ENCODE measurements around the gene DNAJC15. TPM values are rescaled to one million over a fixed set of nuclear protein-coding genes. Genes with fewer than 3 reads are reported as not detected.
"Not testable (repeated sequence)": the region's sequence is repeated elsewhere in the genome, so short reads cannot be mapped to it uniquely, and the experiment has no call there.

The DNAJC15 gene
- total RNA-seq, 1 experiment from 2014 or later = 2.4 TPM

DNA sequence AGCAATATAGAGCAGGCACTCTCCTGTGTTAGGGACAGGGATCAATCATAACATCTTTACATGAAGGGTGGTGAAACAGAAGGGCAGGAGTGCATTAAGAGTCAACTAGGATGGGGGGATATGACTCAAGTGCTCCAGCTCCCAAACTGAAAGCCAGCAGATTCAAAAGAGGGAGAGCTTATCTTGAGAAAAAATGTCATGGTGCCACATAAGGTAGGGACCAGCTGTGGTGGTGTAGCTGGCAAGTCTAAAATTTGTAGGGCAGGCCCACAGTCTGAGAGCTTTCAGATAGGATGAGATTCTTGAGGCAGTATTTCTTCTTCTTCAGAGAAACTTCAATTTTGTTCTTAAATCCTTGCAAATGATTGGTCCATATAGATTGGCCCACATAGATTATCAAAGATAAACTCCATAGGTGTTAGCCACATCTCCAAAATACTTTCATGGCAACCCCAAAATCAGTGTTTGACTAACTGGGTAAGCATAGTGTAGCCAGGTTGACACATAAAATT, 19.1 kb downstream of the DNAJC15 start:
- TF ChIP-seq EZH2 (IDR thresholded peaks at IDR 0.05; ENCODE audit: borderline replicate concordance, low read depth, low read length, poor library complexity, severe bottlenecking) = no peak
- no peaks in the 10 kb centered on the region for H3K9me3 ChIP-seq (ENCODE audit: low read depth, low read length, poor library complexity, severe bottlenecking)
- ChIA-PET CTCF (no interaction called here), POLR2A (ENCODE audit: low non-redundant PET) (no interaction called here)
- H3K27ac ChIP-seq (ENCODE audit: low read depth, low read length, poor library complexity, severe bottlenecking) = no peak overlapping the region
- intact Hi-C loops (cut with micrococcal nuclease; ENCODE audit: unreplicated experiment) = no loop called here
- no peak overlapping the region for H3K4me3 ChIP-seq (ENCODE audit: low read depth, low read length, poor library complexity, severe bottlenecking)
- no TSS peak for BruUV-seq (replicated peaks)
- no peaks in the 10 kb centered on the region for H3K36me3 ChIP-seq (ENCODE audit: insufficient read depth, low read length, poor library complexity, severe bottlenecking)
- no peaks in the 10 kb centered on the region for H3K27me3 ChIP-seq (replicated peaks; ENCODE audit: insufficient read depth, low read depth, low read length, poor library complexity)
- no peak for DNase-seq (ENCODE audit: low spot score)
- no peaks in the 10 kb centered on the region for H3K4me1 ChIP-seq (ENCODE audit: insufficient read depth, low read length, poor library complexity, severe bottlenecking)

DNA sequence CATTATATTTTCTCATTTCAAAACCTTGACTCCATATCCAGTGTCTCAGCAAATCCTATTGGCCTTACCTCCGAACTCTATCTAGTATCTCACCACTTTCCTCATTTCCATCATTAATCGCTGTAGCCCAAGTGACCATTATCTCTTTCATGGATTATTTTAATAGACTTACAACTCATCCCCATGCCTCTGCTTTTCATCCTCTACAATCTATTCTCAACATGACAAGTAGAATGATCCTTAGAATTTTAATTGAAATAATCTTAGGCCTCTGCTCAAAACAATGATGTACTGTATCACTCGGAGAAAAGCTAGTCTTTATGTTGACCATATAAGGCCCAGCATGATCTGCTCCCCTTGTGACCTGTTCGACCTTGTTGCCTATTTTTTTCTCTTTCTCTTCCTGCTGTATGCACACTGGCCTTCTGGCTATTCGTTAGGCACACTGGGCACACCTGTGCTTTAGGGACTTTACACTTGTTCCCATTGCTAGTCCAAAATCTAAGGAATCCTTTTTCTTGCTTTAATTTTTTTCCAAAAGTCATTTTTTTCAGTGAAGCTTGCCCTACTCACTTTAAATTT, 21.4 kb downstream of the DNAJC15 start:
- ChIA-PET POLR2A (ENCODE audit: low non-redundant PET) (no interaction called here), CTCF (no interaction called here)
- no peak for DNase-seq (ENCODE audit: low spot score)
- H3K27me3 ChIP-seq (replicated peaks; ENCODE audit: insufficient read depth, low read depth, low read length, poor library complexity) = no peaks in the 10 kb centered on the region
- H3K9me3 ChIP-seq (ENCODE audit: low read depth, low read length, poor library complexity, severe bottlenecking) = no peaks in the 10 kb centered on the region
- no peaks in the 10 kb centered on the region for H3K4me1 ChIP-seq (ENCODE audit: insufficient read depth, low read length, poor library complexity, severe bottlenecking)
- H3K27ac ChIP-seq (ENCODE audit: low read depth, low read length, poor library complexity, severe bottlenecking) = no peak overlapping the region
- intact Hi-C loops (cut with micrococcal nuclease; ENCODE audit: unreplicated experiment) = no loop called here
- TF ChIP-seq EZH2 (IDR thresholded peaks at IDR 0.05; ENCODE audit: borderline replicate concordance, low read depth, low read length, poor library complexity, severe bottlenecking) = no peak
- TF ChIP-seq, protein P1, sequence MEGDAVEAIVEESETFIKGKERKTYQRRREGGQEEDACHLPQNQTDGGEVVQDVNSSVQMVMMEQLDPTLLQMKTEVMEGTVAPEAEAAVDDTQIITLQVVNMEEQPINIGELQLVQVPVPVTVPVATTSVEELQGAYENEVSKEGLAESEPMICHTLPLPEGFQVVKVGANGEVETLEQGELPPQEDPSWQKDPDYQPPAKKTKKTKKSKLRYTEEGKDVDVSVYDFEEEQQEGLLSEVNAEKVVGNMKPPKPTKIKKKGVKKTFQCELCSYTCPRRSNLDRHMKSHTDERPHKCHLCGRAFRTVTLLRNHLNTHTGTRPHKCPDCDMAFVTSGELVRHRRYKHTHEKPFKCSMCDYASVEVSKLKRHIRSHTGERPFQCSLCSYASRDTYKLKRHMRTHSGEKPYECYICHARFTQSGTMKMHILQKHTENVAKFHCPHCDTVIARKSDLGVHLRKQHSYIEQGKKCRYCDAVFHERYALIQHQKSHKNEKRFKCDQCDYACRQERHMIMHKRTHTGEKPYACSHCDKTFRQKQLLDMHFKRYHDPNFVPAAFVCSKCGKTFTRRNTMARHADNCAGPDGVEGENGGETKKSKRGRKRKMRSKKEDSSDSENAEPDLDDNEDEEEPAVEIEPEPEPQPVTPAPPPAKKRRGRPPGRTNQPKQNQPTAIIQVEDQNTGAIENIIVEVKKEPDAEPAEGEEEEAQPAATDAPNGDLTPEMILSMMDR (conservative IDR thresholded peaks at IDR 0.05; ENCODE audit: low read depth, low read length) = no peak
- H3K4me3 ChIP-seq (ENCODE audit: low read depth, low read length, poor library complexity, severe bottlenecking) = no peak overlapping the region
- no peaks in the 10 kb centered on the region for H3K36me3 ChIP-seq (ENCODE audit: insufficient read depth, low read length, poor library complexity, severe bottlenecking)
- no TSS peak for BruUV-seq (replicated peaks)

- intact Hi-C loops (cut with micrococcal nuclease; ENCODE audit: unreplicated experiment); H3K4me1 ChIP-seq (ENCODE audit: insufficient read depth, low read length, poor library complexity, severe bottlenecking); H3K27me3 ChIP-seq (replicated peaks; ENCODE audit: insufficient read depth, low read depth, low read length, poor library complexity); H3K27ac ChIP-seq (ENCODE audit: low read depth, low read length, poor library complexity, severe bottlenecking); H3K36me3 ChIP-seq (ENCODE audit: insufficient read depth, low read length, poor library complexity, severe bottlenecking); DNase-seq (ENCODE audit: low spot score); BruUV-seq (replicated peaks); H3K9me3 ChIP-seq (ENCODE audit: low read depth, low read length, poor library complexity, severe bottlenecking); POLR2A ChIA-PET (ENCODE audit: low non-redundant PET); CTCF ChIA-PET; H3K4me3 ChIP-seq (ENCODE audit: low read depth, low read length, poor library complexity, severe bottlenecking): not testable (repeated sequence)
Observed at GRCh38 chr13:43045302-43045773, 22.0 kb downstream of the DNAJC15 start.

DNA sequence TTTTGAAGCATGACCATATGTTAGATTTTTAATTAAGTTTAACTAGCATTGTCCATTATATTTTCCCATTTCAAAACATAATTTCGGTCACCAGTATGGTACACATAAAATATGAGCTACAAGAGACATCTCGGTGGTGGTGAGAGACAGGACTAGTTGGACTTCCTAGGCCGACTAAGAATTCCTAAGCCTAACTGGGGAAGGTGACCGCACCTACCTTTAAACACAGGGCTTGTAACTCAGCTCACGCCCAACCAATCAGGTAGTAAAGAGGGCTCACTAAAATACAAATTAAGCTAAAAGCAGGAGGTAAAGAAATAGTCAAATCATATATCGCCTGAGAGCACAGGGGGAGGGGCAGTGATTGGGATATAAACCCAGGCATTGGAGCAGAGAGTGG, 22.9 kb downstream of the DNAJC15 start:
- Histone ChIP-seq H3K36me3 (ENCODE audit: insufficient read depth, low read length, poor library complexity, severe bottlenecking) (no peaks in the 10 kb centered on the region), H3K27ac (ENCODE audit: low read depth, low read length, poor library complexity, severe bottlenecking) (no peak overlapping the region), H3K27me3 (replicated peaks; ENCODE audit: insufficient read depth, low read depth, low read length, poor library complexity) (no peaks in the 10 kb centered on the region), H3K9me3 (ENCODE audit: low read depth, low read length, poor library complexity, severe bottlenecking) (no peaks in the 10 kb centered on the region), H3K4me1 (ENCODE audit: insufficient read depth, low read length, poor library complexity, severe bottlenecking) (no peaks in the 10 kb centered on the region), H3K4me3 (ENCODE audit: low read depth, low read length, poor library complexity, severe bottlenecking) (no peak overlapping the region)
- CTCF ChIA-PET = no interaction called here
- TF ChIP-seq EZH2 (IDR thresholded peaks at IDR 0.05; ENCODE audit: borderline replicate concordance, low read depth, low read length, poor library complexity, severe bottlenecking) = no peak
- TF ChIP-seq, protein P1 (conservative IDR thresholded peaks at IDR 0.05; ENCODE audit: low read depth, low read length) = no peak
- intact Hi-C loops (cut with micrococcal nuclease; ENCODE audit: unreplicated experiment) = no loop called here
- DNase-seq (ENCODE audit: low spot score) = no peak
- POLR2A ChIA-PET (ENCODE audit: low non-redundant PET) = no interaction called here
- no TSS peak for BruUV-seq (replicated peaks)

Data from A673 (cell line).